K562 (cell line): ENCODE results near the gene FBXO8. TPM values are rescaled to one million over a fixed set of nuclear protein-coding genes. Genes with fewer than 3 reads are reported as not detected.

Experiments
- ATAC-seq: fragments of 200-7000 bp; cut with Tn5 transposase; 3 replicates; pipeline ENCODE4 v1.9.1; 2020; ENCODE audit warnings: moderate library complexity
- BruUV-seq: library from RNA; stranded (reverse); fragments of 400-500 nt; replicated peaks from 2 replicates; lab custom pipeline; 2021; lab: Mats Ljungman, UMichigan
- CTCF ChIA-PET: fragments of 300-600 bp; formaldehyde crosslinking; extraction: SDS; loops from one replicate; lab custom pipeline; 2021; ENCODE audit warnings: low intra/inter-chr PET ratio; lab: Yijun Ruan, JAX
- POLR2A ChIA-PET: fragments of 300-600, 350-650 bp; sonication (Branson Sonifier 250); formaldehyde crosslinking; extraction: SDS; loops from one replicate; lab custom pipeline; 2021; ENCODE audit warnings: antibody characterized with exemption, inconsistent platforms; lab: Yijun Ruan, JAX
- DNase-seq, 4 experiments: peaks; one replicate each; pipeline versions ENCODE4 v3.0.0 to v3.0.0-alpha.2; 2011 to 2018; ENCODE audit warnings: low spot score in 3 of 4, mixed read lengths in 3 of 4; ENCODE audit errors: extremely low read depth in 1 of 4
- FAIRE-seq: peaks from 2 replicates; lab custom pipeline; 2011; peaks lifted over from hg19 to GRCh38; lab: Jason Lieb, UNC
- H2AFZ ChIP-seq: 2 replicates; pipeline ENCODE4 v1.6.0; 2011; ENCODE audit warnings: low read depth, low read length, control low read depth, inconsistent platforms
- H3K27ac ChIP-seq: fragments of 200-600 bp; 3 replicates; pipeline ENCODE4 v1.8.0; 2011; ENCODE audit warnings: low read depth, mild to moderate bottlenecking, control low read depth, inconsistent platforms, low read length, moderate library complexity, mixed read lengths; ENCODE audit errors: extremely low read depth
- H3K27me3 ChIP-seq, 2 experiments: fragments of 300-600 bp in 1 of 2; 2 replicates in 1 of 2; 3 replicates in 1 of 2; pipeline versions ENCODE4 v1.6.0 to v1.8.0; 2011; ENCODE audit warnings: inconsistent platforms in 2 of 2, low read length in 2 of 2, mild to moderate bottlenecking in 1 of 2, mixed read lengths in 1 of 2, moderate library complexity in 1 of 2; ENCODE audit not compliant: control insufficient read depth in 2 of 2, insufficient read depth in 2 of 2
- H3K36me3 ChIP-seq: fragments of 300-600 bp; 3 replicates; pipeline ENCODE4 v1.8.0; 2011; ENCODE audit warnings: mild to moderate bottlenecking, low read length, inconsistent platforms; ENCODE audit not compliant: control insufficient read depth, insufficient read depth
- H3K4me1 ChIP-seq, 2 experiments: fragments of 200-600 bp in 1 of 2; replicated peaks in 1 of 2; 2 replicates in 1 of 2; 3 replicates in 1 of 2; pipeline versions ENCODE4 v1.5.1 to v1.8.0; 2011; ENCODE audit warnings: inconsistent platforms in 2 of 2, low read length in 2 of 2, mild to moderate bottlenecking in 1 of 2, mixed read lengths in 1 of 2, moderate library complexity in 1 of 2; ENCODE audit not compliant: control insufficient read depth in 2 of 2, insufficient read depth in 2 of 2
- H3K4me2 ChIP-seq: 2 replicates; pipeline ENCODE4 v1.6.1; 2011; ENCODE audit warnings: low read length, control low read depth, inconsistent platforms, mixed read lengths; ENCODE audit not compliant: insufficient read depth
- H3K4me3 ChIP-seq: fragments of 200-600 bp; sonication (generic), shearing (Covaris generic); 2 replicates; pipeline ENCODE4 v1.5.1; 2016; ENCODE audit warnings: control low read depth, inconsistent platforms
- H3K79me2 ChIP-seq: fragments of 200-600 bp; 3 replicates; pipeline ENCODE4 v1.8.0; 2011; ENCODE audit warnings: low read length, inconsistent platforms; ENCODE audit not compliant: control insufficient read depth, insufficient read depth
- H3K9ac ChIP-seq, 2 experiments: 2 replicates each; pipeline versions ENCODE4 v1.6.0 to v1.6.1; 2011; ENCODE audit warnings: low read depth in 2 of 2, low read length in 2 of 2, control low read depth in 1 of 2, inconsistent platforms in 1 of 2, mild to moderate bottlenecking in 1 of 2, mixed read lengths in 1 of 2; ENCODE audit not compliant: insufficient read depth in 1 of 2
- H3K9me1 ChIP-seq: one replicate; pipeline ENCODE4 v1.6.0; 2011; ENCODE audit warnings: inconsistent platforms, mild to moderate bottlenecking, low read length, moderate library complexity; ENCODE audit not compliant: control insufficient read depth, insufficient read depth
- H3K9me3 ChIP-seq: replicated peaks from 2 replicates; pipeline ENCODE4 v1.5.1; 2011; ENCODE audit warnings: low read depth, low read length, inconsistent platforms; ENCODE audit not compliant: control insufficient read depth, insufficient read depth
- H4K20me1 ChIP-seq: replicated peaks from 2 replicates; pipeline ENCODE4 v1.6.1; 2011; ENCODE audit warnings: low read length, inconsistent platforms, mixed read lengths; ENCODE audit not compliant: control insufficient read depth, insufficient read depth
- ARID1B ChIP-seq: fragments of 450-650 bp; IDR thresholded peaks from 2 replicates; pipeline ENCODE4 v1.6.1; 2016; ENCODE audit warnings: antibody characterized with exemption, mild to moderate bottlenecking, inconsistent platforms
- DNMT1 ChIP-seq: fragments of 450-650 bp; IDR thresholded peaks from 2 replicates; pipeline ENCODE4 v1.6.1; 2016; ENCODE audit warnings: antibody characterized with exemption, mild to moderate bottlenecking
- EP400 ChIP-seq: fragments of 450-650 bp; IDR thresholded peaks from 2 replicates; pipeline ENCODE4 v1.6.1; 2017; ENCODE audit warnings: antibody characterized with exemption, mild to moderate bottlenecking, moderate library complexity
- KLF1 ChIP-seq: fragments of 450-650 bp; IDR thresholded peaks from 2 replicates; pipeline ENCODE4 v1.6.1; 2016; ENCODE audit warnings: missing genetic modification characterization, missing compliant biosample characterization
- L3MBTL2 ChIP-seq: fragments of 450-650 bp; IDR thresholded peaks from 2 replicates; pipeline ENCODE4 v1.6.1; 2016; ENCODE audit warnings: mild to moderate bottlenecking, moderate library complexity
- MAFK ChIP-seq: IDR thresholded peaks from 2 replicates; pipeline ENCODE4 v1.6.1; 2011; ENCODE audit warnings: low read length, improper control_type of control experiment
- MAZ ChIP-seq, 2 experiments: fragments of 450-650 bp in 1 of 2; sonication (generic) in 1 of 2; formaldehyde crosslinking; IDR thresholded peaks in 1 of 2; conservative IDR thresholded peaks in 1 of 2; 2 replicates each; pipeline versions ENCODE4 v1.4.0 to v1.5.0; 2020; ENCODE audit warnings: mild to moderate bottlenecking in 1 of 2, missing genetic modification reagents in 1 of 2
- MTA1 ChIP-seq: fragments of 450-650 bp; IDR thresholded peaks from 2 replicates; pipeline ENCODE4 v1.6.1; 2017; ENCODE audit warnings: borderline replicate concordance
- NFRKB ChIP-seq: fragments of 450-650 bp; IDR thresholded peaks from 2 replicates; pipeline ENCODE4 v1.6.1; 2016; ENCODE audit warnings: low read depth
- NONO ChIP-seq, 2 experiments: fragments of 200-400 bp in 1 of 2; fragments of 450-650 bp in 1 of 2; formaldehyde crosslinking in 1 of 2; IDR thresholded peaks; 2 replicates each; pipeline ENCODE4 v1.6.1; 2017; ENCODE audit warnings: low read depth in 2 of 2, mild to moderate bottlenecking in 2 of 2, moderate library complexity in 2 of 2, low read length in 1 of 2
- PHF20 ChIP-seq: fragments of 450-650 bp; IDR thresholded peaks from 2 replicates; pipeline ENCODE4 v1.6.1; 2018; ENCODE audit not compliant: partially characterized antibody
- PRPF4 ChIP-seq: fragments of 200-400 bp; formaldehyde crosslinking; IDR thresholded peaks from one replicate; pipeline ENCODE4 v1.6.1; 2017; ENCODE audit warnings: low read length, low read depth, mild to moderate bottlenecking; ENCODE audit not compliant: insufficient read depth, poor library complexity, severe bottlenecking
- ZFP30 ChIP-seq: fragments of 250-450 bp; sonication (Bioruptor Pico); IDR thresholded peaks from 2 replicates; pipeline ENCODE4 v1.8.0; 2022; ENCODE audit warnings: moderate library complexity, mild to moderate bottlenecking, inconsistent platforms, borderline replicate concordance
- ZNF239 ChIP-seq: fragments of 250-450 bp; sonication (Bioruptor Pico); IDR thresholded peaks from 2 replicates; pipeline ENCODE4 v1.4.0; 2020; ENCODE audit warnings: mild to moderate bottlenecking
- ZNF655 ChIP-seq: fragments of 250-450 bp; sonication (Bioruptor Pico); IDR thresholded peaks from 2 replicates; pipeline ENCODE4 v1.5.0; 2021
- WGBS: fragments of 100-300 bp; shearing (Covaris generic); methylation state at CpG from one replicate; pipeline ENCODE4 v1.1.6; 2016; ENCODE audit warnings: low coverage, mixed read lengths; ENCODE audit not compliant: insufficient coverage; ENCODE audit errors: missing lambda C conversion rate; 5-methylcytosine and 5-hydroxymethylcytosine counted together
- in situ Hi-C: fragments of 300-500 bp; cut with MboI; formaldehyde crosslinking; loops from 4 replicates; pipeline ENCODE4 v1.15.0; 2018; ENCODE audit warnings: inconsistent platforms, mixed read lengths
- intact Hi-C: fragments of 100-400 bp; cut with micrococcal nuclease; formaldehyde crosslinking; loops from 2 replicates; pipeline ENCODE4 v1.14.2; 2022
- polyA plus RNA-seq, 8 experiments: library from polyadenylated mRNA; depleted of rRNA in 4 of 8; stranded (reverse) in 5 of 8; unstranded in 3 of 8; fragments of >200 nt; fragmentation: Nextera tagmentation in 2 of 8; fragmentation: Illumina TruSeq in 1 of 8; extraction: Ambion mirVana in 2 of 8; extraction: Trizol in 1 of 8; gene quantifications; 2 replicates each; pipeline versions ENCODE4 v1.2.1 to v1.2.3, GENCODE V29; 2011 to 2014; ENCODE audit warnings: inconsistent platforms in 1 of 8, missing spikeins in 1 of 8
- total RNA-seq, 7 experiments: library from RNA; depleted of rRNA in 6 of 7; stranded (reverse); fragments of >200 nt in 6 of 7; fragmentation: Illumina TruSeq in 2 of 7; extraction: Trizol in 2 of 7; gene quantifications; 2 replicates each; pipeline versions ENCODE4 v1.2.1 to v1.2.3, GENCODE V29; 2011 to 2021; ENCODE audit warnings: low replicate concordance in 1 of 7
- TF ChIP-seq, protein P1 (sequence below): fragments of 450-650 bp; formaldehyde crosslinking; IDR thresholded peaks from 2 replicates; pipeline ENCODE4 v1.4.0; 2022; ENCODE audit warnings: missing genetic modification characterization
- TF ChIP-seq, protein P2 (sequence below): fragments of 450-650 bp; IDR thresholded peaks from 2 replicates; pipeline ENCODE4 v1.6.1; 2018; ENCODE audit not compliant: partially characterized antibody

The FBXO8 gene
- total and polyA plus RNA-seq, 9 of the 15 experiments (the other 6 are each of a cell fraction or from before 2014, with no cell fraction given) = 12.9 to 27.1 (median 14.8) TPM

DNA sequence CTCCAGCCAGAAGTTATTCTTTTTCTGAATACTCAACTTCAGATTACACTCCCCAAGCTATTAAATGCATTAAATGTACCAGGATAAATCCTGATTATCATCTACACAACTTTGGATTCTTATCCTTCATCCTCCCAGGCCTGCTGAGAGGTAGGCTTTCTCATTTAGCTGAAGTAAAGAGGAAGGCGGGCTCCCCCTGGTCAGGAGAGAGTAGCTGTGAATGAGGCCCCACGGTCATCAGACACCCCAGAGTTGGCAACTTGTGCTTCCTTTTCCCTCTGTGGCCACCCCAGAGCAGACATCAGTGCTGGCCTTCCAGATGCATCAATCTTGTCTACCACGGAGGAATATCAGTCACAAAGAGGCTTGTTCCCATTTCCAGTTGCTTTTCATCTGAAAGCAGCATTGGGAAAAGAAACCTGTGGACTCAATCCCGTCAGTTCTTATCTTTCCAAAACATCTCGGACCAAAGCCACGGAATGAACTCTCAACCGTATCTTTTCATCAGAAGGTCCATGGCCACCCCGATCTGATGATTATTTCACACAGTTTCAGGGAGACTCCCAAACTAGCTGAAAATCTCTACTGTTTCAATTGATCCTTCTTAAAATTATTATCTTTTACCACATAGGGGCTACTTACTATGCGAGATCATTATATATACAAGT, 79.2 kb downstream of the FBXO8 start:
- Histone ChIP-seq H3K4me3 (no peak overlapping the region), H3K4me2 (no peak overlapping the region), H3K9ac (no peak overlapping the region), H3K4me1 (no peaks in the 10 kb centered on the region), H3K36me3 (no peaks in the 10 kb centered on the region), H3K9me1 (no peaks in the 10 kb centered on the region), H3K27me3 (no peaks in the 10 kb centered on the region), H2AFZ (peak overlapping the region; percentile 40), H3K9me3 (no peaks in the 10 kb centered on the region), H3K79me2 (no peaks in the 10 kb centered on the region), H3K27ac (no peak overlapping the region), H4K20me1 (no peaks in the 10 kb centered on the region)
- WGBS = 57% methylated on average over 9 of the region's 9 CpGs
- in situ Hi-C loops (no loop called here), intact Hi-C loops (no loop called here)
- DNase-seq (no peak), ATAC-seq (peak; percentile 62), FAIRE-seq (no peak)
- ChIA-PET POLR2A (interaction anchor here (0.6 kb wide), 1 partner anchor 458 kb away, joined by 3 read pairs; no protein-coding TSS in a partner anchor), CTCF (no interaction called here)
- BruUV-seq = no TSS peak
- no peak for TF ChIP-seq DNMT1
- TF ChIP-seq, protein P1, sequence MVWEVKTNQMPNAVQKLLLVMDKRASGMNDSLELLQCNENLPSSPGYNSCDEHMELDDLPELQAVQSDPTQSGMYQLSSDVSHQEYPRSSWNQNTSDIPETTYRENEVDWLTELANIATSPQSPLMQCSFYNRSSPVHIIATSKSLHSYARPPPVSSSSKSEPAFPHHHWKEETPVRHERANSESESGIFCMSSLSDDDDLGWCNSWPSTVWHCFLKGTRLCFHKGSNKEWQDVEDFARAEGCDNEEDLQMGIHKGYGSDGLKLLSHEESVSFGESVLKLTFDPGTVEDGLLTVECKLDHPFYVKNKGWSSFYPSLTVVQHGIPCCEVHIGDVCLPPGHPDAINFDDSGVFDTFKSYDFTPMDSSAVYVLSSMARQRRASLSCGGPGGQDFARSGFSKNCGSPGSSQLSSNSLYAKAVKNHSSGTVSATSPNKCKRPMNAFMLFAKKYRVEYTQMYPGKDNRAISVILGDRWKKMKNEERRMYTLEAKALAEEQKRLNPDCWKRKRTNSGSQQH (CRISPR knock-in tag) = no peak
- no peak for TF ChIP-seq MAFK
- no peak for TF ChIP-seq NONO (IDR thresholded peaks at IDR 0.05; ENCODE audit: low read depth in 2 of 2, low read length in 1 of 2)
- TF ChIP-seq MAZ (CRISPR knock-in tag; conservative IDR thresholded peaks at IDR 0.05 in 1 of 2, IDR thresholded peaks at IDR 0.05 in 1 of 2) = no peak
- no peak for TF ChIP-seq EP400
- no peak for TF ChIP-seq KLF1 (tag)
- TF ChIP-seq L3MBTL2 = no peak
- TF ChIP-seq PHF20 = no peak
- TF ChIP-seq, protein P2, sequence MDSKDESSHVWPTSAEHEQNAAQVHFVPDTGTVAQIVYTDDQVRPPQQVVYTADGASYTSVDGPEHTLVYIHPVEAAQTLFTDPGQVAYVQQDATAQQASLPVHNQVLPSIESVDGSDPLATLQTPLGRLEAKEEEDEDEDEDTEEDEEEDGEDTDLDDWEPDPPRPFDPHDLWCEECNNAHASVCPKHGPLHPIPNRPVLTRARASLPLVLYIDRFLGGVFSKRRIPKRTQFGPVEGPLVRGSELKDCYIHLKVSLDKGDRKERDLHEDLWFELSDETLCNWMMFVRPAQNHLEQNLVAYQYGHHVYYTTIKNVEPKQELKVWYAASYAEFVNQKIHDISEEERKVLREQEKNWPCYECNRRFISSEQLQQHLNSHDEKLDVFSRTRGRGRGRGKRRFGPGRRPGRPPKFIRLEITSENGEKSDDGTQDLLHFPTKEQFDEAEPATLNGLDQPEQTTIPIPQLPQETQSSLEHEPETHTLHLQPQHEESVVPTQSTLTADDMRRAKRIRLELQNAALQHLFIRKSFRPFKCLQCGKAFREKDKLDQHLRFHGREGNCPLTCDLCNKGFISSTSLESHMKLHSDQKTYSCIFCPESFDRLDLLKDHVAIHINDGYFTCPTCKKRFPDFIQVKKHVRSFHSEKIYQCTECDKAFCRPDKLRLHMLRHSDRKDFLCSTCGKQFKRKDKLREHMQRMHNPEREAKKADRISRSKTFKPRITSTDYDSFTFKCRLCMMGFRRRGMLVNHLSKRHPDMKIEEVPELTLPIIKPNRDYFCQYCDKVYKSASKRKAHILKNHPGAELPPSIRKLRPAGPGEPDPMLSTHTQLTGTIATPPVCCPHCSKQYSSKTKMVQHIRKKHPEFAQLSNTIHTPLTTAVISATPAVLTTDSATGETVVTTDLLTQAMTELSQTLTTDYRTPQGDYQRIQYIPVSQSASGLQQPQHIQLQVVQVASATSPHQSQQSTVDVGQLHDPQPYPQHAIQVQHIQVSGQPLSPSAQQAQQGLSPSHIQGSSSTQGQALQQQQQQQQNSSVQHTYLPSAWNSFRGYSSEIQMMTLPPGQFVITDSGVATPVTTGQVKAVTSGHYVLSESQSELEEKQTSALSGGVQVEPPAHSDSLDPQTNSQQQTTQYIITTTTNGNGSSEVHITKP = no peak
- TF ChIP-seq PRPF4 = no peak
- TF ChIP-seq ARID1B = no peak
- TF ChIP-seq ZNF655 = no peak
- no peak for TF ChIP-seq ZFP30 (CRISPR knock-in tag)
- no peak for TF ChIP-seq ZNF239 (CRISPR knock-in tag)
- TF ChIP-seq NFRKB = no peak
- TF ChIP-seq MTA1 = no peak
